H1 (cell line): ENCODE results near the gene SLC35D2. TPM values are rescaled to one million over a fixed set of nuclear protein-coding genes. Genes with fewer than 3 reads are reported as not detected.

Source experiments
- CBX8 ChIP-seq: fragments of 300-800, 300-1000 bp; sonication (generic); IDR thresholded peaks from 2 replicates; pipeline ENCODE4 v1.7.1; 2016; ENCODE audit warnings: low read depth, low read length, borderline replicate concordance
- FOSL1 ChIP-seq: IDR thresholded peaks from 2 replicates; pipeline ENCODE4 v1.6.1; 2011; ENCODE audit warnings: mild to moderate bottlenecking, low read depth, low read length, moderate library complexity; ENCODE audit not compliant: insufficient read depth
- MAFK ChIP-seq: IDR thresholded peaks from 2 replicates; pipeline ENCODE4 v1.6.1; 2012; ENCODE audit warnings: low read depth, mild to moderate bottlenecking, improper control_type of control experiment, low read length
- RBBP5 ChIP-seq: IDR thresholded peaks from 2 replicates; pipeline ENCODE4 v1.7.1; 2012; ENCODE audit warnings: low read depth, mild to moderate bottlenecking, inconsistent platforms, low read length, moderate library complexity, borderline replicate concordance
- RXRA ChIP-seq: IDR thresholded peaks from 2 replicates; pipeline ENCODE4 v1.6.1; 2011; ENCODE audit warnings: low read depth, mild to moderate bottlenecking, low read length, moderate library complexity; ENCODE audit not compliant: insufficient read depth
- SAP30 ChIP-seq: fragments of 300-600 bp; sonication (generic); IDR thresholded peaks from 2 replicates; pipeline ENCODE4 v1.7.1; 2012; ENCODE audit warnings: low read length, moderate library complexity, mild to moderate bottlenecking, inconsistent platforms; ENCODE audit not compliant: insufficient read depth, insufficient replicate concordance
- SIRT6 ChIP-seq: IDR thresholded peaks from one replicate; pipeline ENCODE4 v1.7.1; 2012; ENCODE audit warnings: low read length, inconsistent platforms
- polyA plus RNA-seq, 7 experiments: library from polyadenylated mRNA; depleted of rRNA in 3 of 7; stranded (reverse) in 5 of 7; unstranded in 2 of 7; fragments of >200 nt in 5 of 7; fragments of 200-250 nt in 2 of 7; gene quantifications; 1 replicate in 5 of 7; 2 replicates in 1 of 7; 4 replicates in 1 of 7; pipeline versions ENCODE4 v1.2.1 to v1.2.3, GENCODE V29; 2011 to 2013; ENCODE audit warnings: missing spikeins in 2 of 7, mixed read lengths in 2 of 7
- total RNA-seq: library from RNA; stranded (reverse); fragmentation: NEBNext Ultra II Directional; extraction: Animal tissue kit (Norgen Biotek cat#: 25700); gene quantifications from 2 replicates; pipeline ENCODE4 v1.2.1, GENCODE V29; 2021
- TF ChIP-seq, protein P1 (sequence below): fragments of 300-600 bp; sonication (generic); IDR thresholded peaks from 2 replicates; pipeline ENCODE4 v1.7.1; 2012; ENCODE audit warnings: low read length, moderate library complexity, mild to moderate bottlenecking, inconsistent platforms; ENCODE audit not compliant: insufficient replicate concordance

SLC35D2 gene
- total and polyA plus RNA-seq, 2 of the 8 experiments (the other 6 are each of a cell fraction or from before 2014, with no cell fraction given) = 9.6 to 11.5 TPM

DNA sequence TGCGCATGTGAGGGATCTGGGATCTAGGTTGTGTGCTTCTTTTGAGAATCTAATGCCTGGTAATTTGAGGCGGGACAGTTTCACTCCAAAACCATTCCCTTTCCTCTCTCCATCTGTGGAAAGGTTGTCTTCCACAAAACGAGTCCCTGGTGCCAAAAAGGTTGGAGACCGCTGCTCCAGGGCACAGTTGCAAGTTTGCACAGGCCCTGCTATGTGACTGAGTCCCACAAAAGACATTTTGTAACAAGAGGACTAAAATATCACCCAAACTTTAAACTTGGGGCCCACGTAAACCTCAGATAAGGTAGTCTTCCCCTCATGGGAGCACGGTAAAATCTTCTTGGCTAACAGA is 40.5 kb upstream of the SLC35D2 start (continued):
- TF ChIP-seq, protein P1, sequence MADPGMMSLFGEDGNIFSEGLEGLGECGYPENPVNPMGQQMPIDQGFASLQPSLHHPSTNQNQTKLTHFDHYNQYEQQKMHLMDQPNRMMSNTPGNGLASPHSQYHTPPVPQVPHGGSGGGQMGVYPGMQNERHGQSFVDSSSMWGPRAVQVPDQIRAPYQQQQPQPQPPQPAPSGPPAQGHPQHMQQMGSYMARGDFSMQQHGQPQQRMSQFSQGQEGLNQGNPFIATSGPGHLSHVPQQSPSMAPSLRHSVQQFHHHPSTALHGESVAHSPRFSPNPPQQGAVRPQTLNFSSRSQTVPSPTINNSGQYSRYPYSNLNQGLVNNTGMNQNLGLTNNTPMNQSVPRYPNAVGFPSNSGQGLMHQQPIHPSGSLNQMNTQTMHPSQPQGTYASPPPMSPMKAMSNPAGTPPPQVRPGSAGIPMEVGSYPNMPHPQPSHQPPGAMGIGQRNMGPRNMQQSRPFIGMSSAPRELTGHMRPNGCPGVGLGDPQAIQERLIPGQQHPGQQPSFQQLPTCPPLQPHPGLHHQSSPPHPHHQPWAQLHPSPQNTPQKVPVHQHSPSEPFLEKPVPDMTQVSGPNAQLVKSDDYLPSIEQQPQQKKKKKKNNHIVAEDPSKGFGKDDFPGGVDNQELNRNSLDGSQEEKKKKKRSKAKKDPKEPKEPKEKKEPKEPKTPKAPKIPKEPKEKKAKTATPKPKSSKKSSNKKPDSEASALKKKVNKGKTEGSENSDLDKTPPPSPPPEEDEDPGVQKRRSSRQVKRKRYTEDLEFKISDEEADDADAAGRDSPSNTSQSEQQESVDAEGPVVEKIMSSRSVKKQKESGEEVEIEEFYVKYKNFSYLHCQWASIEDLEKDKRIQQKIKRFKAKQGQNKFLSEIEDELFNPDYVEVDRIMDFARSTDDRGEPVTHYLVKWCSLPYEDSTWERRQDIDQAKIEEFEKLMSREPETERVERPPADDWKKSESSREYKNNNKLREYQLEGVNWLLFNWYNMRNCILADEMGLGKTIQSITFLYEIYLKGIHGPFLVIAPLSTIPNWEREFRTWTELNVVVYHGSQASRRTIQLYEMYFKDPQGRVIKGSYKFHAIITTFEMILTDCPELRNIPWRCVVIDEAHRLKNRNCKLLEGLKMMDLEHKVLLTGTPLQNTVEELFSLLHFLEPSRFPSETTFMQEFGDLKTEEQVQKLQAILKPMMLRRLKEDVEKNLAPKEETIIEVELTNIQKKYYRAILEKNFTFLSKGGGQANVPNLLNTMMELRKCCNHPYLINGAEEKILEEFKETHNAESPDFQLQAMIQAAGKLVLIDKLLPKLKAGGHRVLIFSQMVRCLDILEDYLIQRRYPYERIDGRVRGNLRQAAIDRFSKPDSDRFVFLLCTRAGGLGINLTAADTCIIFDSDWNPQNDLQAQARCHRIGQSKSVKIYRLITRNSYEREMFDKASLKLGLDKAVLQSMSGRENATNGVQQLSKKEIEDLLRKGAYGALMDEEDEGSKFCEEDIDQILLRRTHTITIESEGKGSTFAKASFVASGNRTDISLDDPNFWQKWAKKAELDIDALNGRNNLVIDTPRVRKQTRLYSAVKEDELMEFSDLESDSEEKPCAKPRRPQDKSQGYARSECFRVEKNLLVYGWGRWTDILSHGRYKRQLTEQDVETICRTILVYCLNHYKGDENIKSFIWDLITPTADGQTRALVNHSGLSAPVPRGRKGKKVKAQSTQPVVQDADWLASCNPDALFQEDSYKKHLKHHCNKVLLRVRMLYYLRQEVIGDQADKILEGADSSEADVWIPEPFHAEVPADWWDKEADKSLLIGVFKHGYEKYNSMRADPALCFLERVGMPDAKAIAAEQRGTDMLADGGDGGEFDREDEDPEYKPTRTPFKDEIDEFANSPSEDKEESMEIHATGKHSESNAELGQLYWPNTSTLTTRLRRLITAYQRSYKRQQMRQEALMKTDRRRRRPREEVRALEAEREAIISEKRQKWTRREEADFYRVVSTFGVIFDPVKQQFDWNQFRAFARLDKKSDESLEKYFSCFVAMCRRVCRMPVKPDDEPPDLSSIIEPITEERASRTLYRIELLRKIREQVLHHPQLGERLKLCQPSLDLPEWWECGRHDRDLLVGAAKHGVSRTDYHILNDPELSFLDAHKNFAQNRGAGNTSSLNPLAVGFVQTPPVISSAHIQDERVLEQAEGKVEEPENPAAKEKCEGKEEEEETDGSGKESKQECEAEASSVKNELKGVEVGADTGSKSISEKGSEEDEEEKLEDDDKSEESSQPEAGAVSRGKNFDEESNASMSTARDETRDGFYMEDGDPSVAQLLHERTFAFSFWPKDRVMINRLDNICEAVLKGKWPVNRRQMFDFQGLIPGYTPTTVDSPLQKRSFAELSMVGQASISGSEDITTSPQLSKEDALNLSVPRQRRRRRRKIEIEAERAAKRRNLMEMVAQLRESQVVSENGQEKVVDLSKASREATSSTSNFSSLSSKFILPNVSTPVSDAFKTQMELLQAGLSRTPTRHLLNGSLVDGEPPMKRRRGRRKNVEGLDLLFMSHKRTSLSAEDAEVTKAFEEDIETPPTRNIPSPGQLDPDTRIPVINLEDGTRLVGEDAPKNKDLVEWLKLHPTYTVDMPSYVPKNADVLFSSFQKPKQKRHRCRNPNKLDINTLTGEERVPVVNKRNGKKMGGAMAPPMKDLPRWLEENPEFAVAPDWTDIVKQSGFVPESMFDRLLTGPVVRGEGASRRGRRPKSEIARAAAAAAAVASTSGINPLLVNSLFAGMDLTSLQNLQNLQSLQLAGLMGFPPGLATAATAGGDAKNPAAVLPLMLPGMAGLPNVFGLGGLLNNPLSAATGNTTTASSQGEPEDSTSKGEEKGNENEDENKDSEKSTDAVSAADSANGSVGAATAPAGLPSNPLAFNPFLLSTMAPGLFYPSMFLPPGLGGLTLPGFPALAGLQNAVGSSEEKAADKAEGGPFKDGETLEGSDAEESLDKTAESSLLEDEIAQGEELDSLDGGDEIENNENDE = no peak
- TF ChIP-seq CBX8 (no peak), RBBP5 (no peak), SIRT6 (no peak), MAFK (no peak), SAP30 (no peak), RXRA (no peak), FOSL1 (no peak)
